Measurements from ENCODE around the gene NMUR1. TPM values are rescaled to one million over a fixed set of nuclear protein-coding genes. Genes with fewer than 3 reads are reported as not detected.

The NMUR1 gene
- polyA plus RNA-seq, 1 experiment, result not detected

GRCh38 chr2:231490801-231491200 lies 39.4 kb downstream of the NMUR1 start:
- TF ChIP-seq, protein P1, sequence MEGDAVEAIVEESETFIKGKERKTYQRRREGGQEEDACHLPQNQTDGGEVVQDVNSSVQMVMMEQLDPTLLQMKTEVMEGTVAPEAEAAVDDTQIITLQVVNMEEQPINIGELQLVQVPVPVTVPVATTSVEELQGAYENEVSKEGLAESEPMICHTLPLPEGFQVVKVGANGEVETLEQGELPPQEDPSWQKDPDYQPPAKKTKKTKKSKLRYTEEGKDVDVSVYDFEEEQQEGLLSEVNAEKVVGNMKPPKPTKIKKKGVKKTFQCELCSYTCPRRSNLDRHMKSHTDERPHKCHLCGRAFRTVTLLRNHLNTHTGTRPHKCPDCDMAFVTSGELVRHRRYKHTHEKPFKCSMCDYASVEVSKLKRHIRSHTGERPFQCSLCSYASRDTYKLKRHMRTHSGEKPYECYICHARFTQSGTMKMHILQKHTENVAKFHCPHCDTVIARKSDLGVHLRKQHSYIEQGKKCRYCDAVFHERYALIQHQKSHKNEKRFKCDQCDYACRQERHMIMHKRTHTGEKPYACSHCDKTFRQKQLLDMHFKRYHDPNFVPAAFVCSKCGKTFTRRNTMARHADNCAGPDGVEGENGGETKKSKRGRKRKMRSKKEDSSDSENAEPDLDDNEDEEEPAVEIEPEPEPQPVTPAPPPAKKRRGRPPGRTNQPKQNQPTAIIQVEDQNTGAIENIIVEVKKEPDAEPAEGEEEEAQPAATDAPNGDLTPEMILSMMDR (IDR thresholded peaks at IDR 0.05; ENCODE audit: low read depth, low read length), result no peak
- Histone ChIP-seq H3K27me3 (ENCODE audit: control insufficient read depth, insufficient read depth, low read length) (peaks cover 8% of the 10 kb centered on the region), H3K9me3 (ENCODE audit: control insufficient read depth, insufficient read depth, low read length) (no peaks in the 10 kb centered on the region), H3K27ac (ENCODE audit: low read depth, low read length) (no peak overlapping the region), H3K4me3 (ENCODE audit: low read depth, low read length) (no peak overlapping the region)
- ChIA-PET POLR2A (interaction anchor here (1.4 kb wide), 1 partner anchor 27 kb away, joined by 7 read pairs; no protein-coding TSS in a partner anchor), CTCF (interaction anchor here (1.0 to 1.4 kb wide), 2 partner anchors 8 to 25 kb away, joined by 3 read pairs; no protein-coding TSS in a partner anchor)
- no peak for DNase-seq (ENCODE audit: low read depth, low spot score)

DNA sequence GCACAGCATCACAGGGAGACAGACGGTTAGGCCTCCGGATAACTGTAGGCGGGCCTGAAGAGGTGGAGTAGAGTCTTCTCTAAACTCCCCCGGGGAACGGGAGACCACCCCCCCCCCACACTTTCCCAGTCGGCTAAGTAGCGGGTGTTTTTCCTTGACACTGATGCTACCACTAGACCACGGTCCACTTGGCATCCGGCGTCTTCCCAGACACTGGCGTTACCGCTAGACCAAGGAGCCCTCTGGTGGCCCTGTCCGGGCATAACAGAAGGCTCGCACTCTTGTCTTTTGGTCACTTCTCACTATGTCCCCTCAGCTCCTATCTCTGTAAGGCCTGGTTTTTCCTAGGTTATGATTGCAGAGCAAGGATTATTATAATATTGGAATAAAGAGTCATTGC lies 40.3 kb downstream of the NMUR1 start:
- Histone ChIP-seq H3K27me3 (ENCODE audit: control insufficient read depth, insufficient read depth, low read length) (peaks cover 8% of the 10 kb centered on the region), H3K27ac (ENCODE audit: low read depth, low read length) (no peak overlapping the region), H3K9me3 (ENCODE audit: control insufficient read depth, insufficient read depth, low read length) (no peaks in the 10 kb centered on the region), H3K4me3 (ENCODE audit: low read depth, low read length) (no peak overlapping the region)
- CTCF ChIA-PET, result interaction anchor here (0.7 to 1.4 kb wide), 2 partner anchors 24 to 366 kb away, joined by 3 read pairs; no protein-coding TSS in a partner anchor
- TF ChIP-seq, protein P1 (IDR thresholded peaks at IDR 0.05; ENCODE audit: low read depth, low read length), result peak; percentile 14; the same call in 1 of the 2 replicates
- DNase-seq (ENCODE audit: low read depth, low spot score), result no peak
- POLR2A ChIA-PET, result interaction anchor here (1.4 kb wide), 1 partner anchor 26 kb away, joined by 7 read pairs; no protein-coding TSS in a partner anchor

GRCh38 chr2:231488331-231488730 lies 41.9 kb downstream of the NMUR1 start:
- peaks cover 4% of the 10 kb centered on the region; the same call in 1 of the 2 replicates for H3K9me3 ChIP-seq (ENCODE audit: control insufficient read depth, insufficient read depth, low read length)
- TF ChIP-seq, protein P1 (IDR thresholded peaks at IDR 0.05; ENCODE audit: low read depth, low read length), result no peak
- H3K4me3 ChIP-seq (ENCODE audit: low read depth, low read length), result no peak overlapping the region
- no peak for DNase-seq (ENCODE audit: low read depth, low spot score)
- H3K27me3 ChIP-seq (ENCODE audit: control insufficient read depth, insufficient read depth, low read length), result peaks cover 8% of the 10 kb centered on the region
- POLR2A ChIA-PET, result interaction anchor here (1.2 kb wide), 1 partner anchor 24 kb away, joined by 4 read pairs; the partner anchor contains the start of gene NCL
- no peak overlapping the region for H3K27ac ChIP-seq (ENCODE audit: low read depth, low read length)
- CTCF ChIA-PET, result interaction anchor here (1.0 kb wide), 1 partner anchor 12 kb away, joined by 4 read pairs; no protein-coding TSS in a partner anchor

GRCh38 chr2:231486851-231487596 lies 43.2 kb downstream of the NMUR1 start:
- H3K9me3 ChIP-seq (ENCODE audit: control insufficient read depth, insufficient read depth, low read length), result peaks cover 4% of the 10 kb centered on the region; the same call in 1 of the 2 replicates
- H3K27me3 ChIP-seq (ENCODE audit: control insufficient read depth, insufficient read depth, low read length), result peaks cover 5% of the 10 kb centered on the region
- H3K27ac ChIP-seq (ENCODE audit: low read depth, low read length), result no peak overlapping the region
- H3K4me3 ChIP-seq (ENCODE audit: low read depth, low read length), result no peak overlapping the region
- TF ChIP-seq, protein P1 (IDR thresholded peaks at IDR 0.05; ENCODE audit: low read depth, low read length), result no peak
- no peak for DNase-seq (ENCODE audit: low read depth, low spot score)
- CTCF ChIA-PET, result no interaction called here
- POLR2A ChIA-PET, result no interaction called here
